HEK293 (cell line): ENCODE results near the gene TNFRSF1A.

Source experiments
- CTCF ChIA-PET: fragments of 350-600 bp; formaldehyde crosslinking; extraction: SDS; loops from one replicate; lab custom pipeline; 2021; ENCODE audit warnings: antibody characterized with exemption; lab: Yijun Ruan, JAX
- POLR2A ChIA-PET: fragments of 300-600 bp; formaldehyde crosslinking; extraction: SDS; loops from one replicate; lab custom pipeline; 2020; ENCODE audit warnings: antibody characterized with exemption, inconsistent platforms; lab: Yijun Ruan, JAX
- H3K27ac ChIP-seq: fragments of 200-500 bp; sonication (Bioruptor generic); 2 replicates; pipeline ENCODE4 v1.5.1; 2014; ENCODE audit warnings: low read depth, low read length, control low read depth, inconsistent platforms; ENCODE audit errors: extremely low read depth
- H3K36me3 ChIP-seq, 2 experiments: fragments of 200-500 bp in 1 of 2; sonication (Bioruptor generic) in 1 of 2; 1 replicate in 1 of 2; 2 replicates in 1 of 2; pipeline ENCODE4 v1.5.1; 2014 to 2017; ENCODE audit warnings: inconsistent platforms in 2 of 2, low read length in 2 of 2; ENCODE audit not compliant: control insufficient read depth in 2 of 2, insufficient read depth in 1 of 2
- H3K4me1 ChIP-seq: fragments of 200-500 bp; sonication (Bioruptor generic); 2 replicates; pipeline ENCODE4 v1.5.1; 2014; ENCODE audit warnings: mild to moderate bottlenecking, low read length, inconsistent platforms; ENCODE audit not compliant: control insufficient read depth, insufficient read depth
- H3K4me3 ChIP-seq: 2 replicates; pipeline ENCODE4 v1.5.1; 2011; ENCODE audit warnings: low read depth, mild to moderate bottlenecking, control low read depth, low read length, moderate library complexity
- H3K9me3 ChIP-seq: fragments of 200-500 bp; sonication (Bioruptor generic); 2 replicates; pipeline ENCODE4 v1.5.1; 2014; ENCODE audit warnings: low read depth, low read length, inconsistent platforms; ENCODE audit not compliant: control insufficient read depth, insufficient read depth
- BCL11A ChIP-seq: fragments of 450-650 bp; formaldehyde crosslinking; IDR thresholded peaks from 2 replicates; pipeline ENCODE4 v1.5.1; 2016; ENCODE audit warnings: low read depth, missing biosample characterization, missing genetic modification characterization
- EGR2 ChIP-seq: fragments of 450-650 bp; formaldehyde crosslinking; IDR thresholded peaks from 2 replicates; pipeline ENCODE4 v1.5.1; 2016; ENCODE audit warnings: low read depth, missing biosample characterization, missing genetic modification characterization
- GLIS2 ChIP-seq: fragments of 450-650 bp; formaldehyde crosslinking; IDR thresholded peaks from 2 replicates; pipeline ENCODE4 v1.5.1; 2016; ENCODE audit warnings: missing biosample characterization, missing genetic modification characterization
- KLF1 ChIP-seq: fragments of 450-650 bp; formaldehyde crosslinking; IDR thresholded peaks from 2 replicates; pipeline ENCODE4 v1.5.1; 2016; ENCODE audit warnings: missing biosample characterization, missing genetic modification characterization
- MZF1 ChIP-seq: fragments of 450-650 bp; formaldehyde crosslinking; IDR thresholded peaks from 2 replicates; pipeline ENCODE4 v1.5.1; 2017; ENCODE audit warnings: missing biosample characterization, missing genetic modification characterization, borderline replicate concordance
- OVOL3 ChIP-seq: fragments of 450-650 bp; formaldehyde crosslinking; IDR thresholded peaks from 2 replicates; pipeline ENCODE4 v1.5.1; 2016; ENCODE audit warnings: missing biosample characterization, missing genetic modification characterization
- ZBTB10 ChIP-seq: fragments of 450-650 bp; formaldehyde crosslinking; IDR thresholded peaks from 2 replicates; pipeline ENCODE4 v1.5.1; 2016; ENCODE audit warnings: missing biosample characterization, missing genetic modification characterization
- ZBTB44 ChIP-seq: fragments of 450-650 bp; IDR thresholded peaks from 2 replicates; pipeline ENCODE4 v1.5.1; 2018; ENCODE audit warnings: missing biosample characterization, mild to moderate bottlenecking, missing genetic modification characterization
- ZNF10 ChIP-seq: fragments of 450-650 bp; formaldehyde crosslinking; IDR thresholded peaks from 2 replicates; pipeline ENCODE4 v1.5.1; 2017; ENCODE audit warnings: missing biosample characterization, missing genetic modification characterization
- ZNF157 ChIP-seq: fragments of 450-650 bp; formaldehyde crosslinking; IDR thresholded peaks from 2 replicates; pipeline ENCODE4 v1.5.1; 2016; ENCODE audit warnings: missing biosample characterization, missing genetic modification characterization
- ZNF202 ChIP-seq: fragments of 450-650 bp; formaldehyde crosslinking; IDR thresholded peaks from 2 replicates; pipeline ENCODE4 v1.5.1; 2016; ENCODE audit warnings: missing biosample characterization, missing genetic modification characterization, borderline replicate concordance
- ZNF239 ChIP-seq: fragments of 450-650 bp; formaldehyde crosslinking; IDR thresholded peaks from 2 replicates; pipeline ENCODE4 v1.5.1; 2016; ENCODE audit warnings: missing biosample characterization, missing genetic modification characterization
- ZNF274 ChIP-seq, 2 experiments: fragments of 200-500 bp in 1 of 2; fragments of 450-650 bp in 1 of 2; sonication (Bioruptor generic) in 1 of 2; formaldehyde crosslinking in 1 of 2; IDR thresholded peaks; 2 replicates each; pipeline versions ENCODE4 v1.5.1 to v1.6.1; 2014 to 2016; ENCODE audit warnings: borderline replicate concordance in 1 of 2, inconsistent platforms in 1 of 2, low read length in 1 of 2, missing biosample characterization in 1 of 2, missing genetic modification characterization in 1 of 2
- ZNF280C ChIP-seq: fragments of 450-650 bp; formaldehyde crosslinking; IDR thresholded peaks from 2 replicates; pipeline ENCODE4 v1.5.1; 2016; ENCODE audit warnings: missing biosample characterization, missing genetic modification characterization
- ZNF394 ChIP-seq: fragments of 450-650 bp; formaldehyde crosslinking; IDR thresholded peaks from 2 replicates; pipeline ENCODE4 v1.5.1; 2016; ENCODE audit warnings: missing biosample characterization, missing genetic modification characterization, mild to moderate bottlenecking, moderate library complexity, borderline replicate concordance
- ZNF426 ChIP-seq: fragments of 450-650 bp; formaldehyde crosslinking; IDR thresholded peaks from 2 replicates; pipeline ENCODE4 v1.5.1; 2017; ENCODE audit warnings: missing biosample characterization, missing genetic modification characterization, mild to moderate bottlenecking, inconsistent platforms, moderate library complexity
- ZNF530 ChIP-seq: fragments of 450-650 bp; formaldehyde crosslinking; IDR thresholded peaks from 2 replicates; pipeline ENCODE4 v1.5.1; 2016; ENCODE audit warnings: low read depth, missing biosample characterization, missing genetic modification characterization
- ZNF580 ChIP-seq: fragments of 450-650 bp; formaldehyde crosslinking; IDR thresholded peaks from 2 replicates; pipeline ENCODE4 v1.5.1; 2016; ENCODE audit warnings: missing biosample characterization, missing genetic modification characterization
- ZNF626 ChIP-seq: fragments of 450-650 bp; sonication (Bioruptor Pico); formaldehyde crosslinking; IDR thresholded peaks from 2 replicates; pipeline ENCODE4 v1.5.1; 2018; ENCODE audit warnings: missing biosample characterization, missing genetic modification characterization, inconsistent platforms
- ZNF701 ChIP-seq: fragments of 450-650 bp; formaldehyde crosslinking; IDR thresholded peaks from 2 replicates; pipeline ENCODE4 v1.5.1; 2016; ENCODE audit warnings: missing biosample characterization, missing genetic modification characterization
- ZNF76 ChIP-seq: fragments of 450-650 bp; formaldehyde crosslinking; IDR thresholded peaks from 2 replicates; pipeline ENCODE4; 2016; ENCODE audit warnings: low read depth, missing biosample characterization, missing genetic modification characterization, borderline replicate concordance
- ZNF785 ChIP-seq: fragments of 450-650 bp; formaldehyde crosslinking; IDR thresholded peaks from 2 replicates; pipeline ENCODE4 v1.5.1; 2016; ENCODE audit warnings: missing biosample characterization, missing genetic modification characterization

The TNFRSF1A gene

DNA sequence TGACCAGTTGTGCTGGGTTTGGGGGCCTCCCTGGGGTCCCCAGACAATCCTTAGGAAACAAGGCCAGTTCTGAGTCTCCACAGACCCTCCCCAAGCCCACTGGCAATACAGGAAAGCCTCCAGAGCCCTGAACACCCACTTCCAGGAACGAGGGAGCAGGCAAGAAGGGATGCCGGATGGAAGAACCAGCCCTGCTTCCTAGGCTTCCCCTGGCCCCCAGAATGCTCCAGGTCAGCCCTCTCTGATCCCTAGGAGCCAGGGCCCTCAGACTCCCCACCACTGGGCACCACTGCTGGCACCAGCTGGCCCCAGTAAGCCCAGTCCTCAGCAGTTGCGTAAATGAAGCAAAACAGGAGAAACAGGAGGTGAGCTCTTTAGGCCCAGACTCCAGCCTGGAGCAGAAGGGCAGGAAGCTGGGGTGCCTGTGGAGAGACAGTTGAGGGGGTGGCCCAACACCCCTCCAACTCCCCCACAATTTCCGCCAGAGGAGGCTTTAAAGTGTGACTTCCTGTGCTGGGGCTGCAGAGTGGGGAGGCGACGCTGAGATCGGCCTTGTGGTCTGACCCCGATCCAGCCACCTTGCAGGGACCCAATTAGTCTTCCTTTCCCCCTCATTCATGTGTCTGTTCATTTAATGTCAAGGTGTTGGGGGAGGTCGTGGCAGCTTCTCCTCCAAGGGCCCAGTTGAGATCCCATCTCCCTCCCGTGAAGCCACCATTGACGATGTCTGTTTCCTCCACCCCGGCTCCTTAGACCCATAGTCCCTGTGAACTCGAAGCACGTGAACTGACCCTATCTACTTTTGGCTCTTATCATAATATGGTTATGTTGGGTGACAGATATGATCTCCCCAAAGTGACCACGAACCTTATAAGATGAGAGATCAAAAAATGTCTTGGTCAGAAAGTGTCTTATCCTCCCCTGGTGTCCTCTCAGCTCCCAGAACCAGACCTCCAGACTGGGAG, 4.7 kb downstream of the TNFRSF1A start:
- peaks cover 28% of the 10 kb centered on the region for H3K4me1 ChIP-seq

GRCh38 chr12:6336079-6336888, 5.6 kb downstream of the TNFRSF1A start:
- peaks cover 15 to 47% of the 10 kb centered on the region in 2 experiments for H3K36me3 ChIP-seq
- H3K9me3 ChIP-seq = no peaks in the 10 kb centered on the region
- H3K4me1 ChIP-seq = peaks cover 27% of the 10 kb centered on the region
- CTCF ChIA-PET = interaction anchor here (0.5 to 3.0 kb wide), 18 partner anchors 9 to 777 kb away, joined by 3 to 28 read pairs (median 4); partner anchors contain the start of gene SCNN1A
- POLR2A ChIA-PET = interaction anchor here (0.6 to 4.6 kb wide), 17 partner anchors 9 to 353 kb away, joined by 3 to 37 read pairs (median 5); partner anchors contain the start of genes GAPDH, MRPL51, VAMP1 and ZNF384
- peak overlapping the region; percentile 28 for H3K4me3 ChIP-seq
- H3K27ac ChIP-seq = peak overlapping the region; percentile 90
- TF ChIP-seq ZNF239 (tag by site-specific recombination) (no peak), ZNF626 (tag by site-specific recombination) (no peak), ZNF394 (tag by site-specific recombination) (peak; percentile 85), ZBTB44 (tag by site-specific recombination) (0 out of 2 replicates have a peak, but pooled peaks have one; percentile 50), ZNF157 (tag by site-specific recombination) (no peak), MZF1 (peak; percentile 90), ZNF426 (tag by site-specific recombination) (no peak), OVOL3 (tag by site-specific recombination) (peak; percentile 60; the same call in 1 of the 2 replicates), ZNF280C (tag by site-specific recombination) (no peak), ZNF202 (tag by site-specific recombination) (no peak), ZNF274 (IDR thresholded peaks at IDR 0.05; ENCODE audit: low read length) (no peak), ZNF274 (tag by site-specific recombination; IDR thresholded peaks at IDR 0.05; ENCODE audit: borderline replicate concordance) (no peak), ZNF785 (tag by site-specific recombination) (no peak), BCL11A (peak; percentile 56; the same call in 1 of the 2 replicates), ZNF76 (peak; percentile 64), ZNF530 (tag by site-specific recombination) (no peak), ZNF580 (peak; percentile 35; the same call in 1 of the 2 replicates), ZBTB10 (tag by site-specific recombination) (peak; percentile 73), ZNF701 (peak; percentile 20; the same call in 1 of the 2 replicates), KLF1 (tag by site-specific recombination) (peak; percentile 93), GLIS2 (tag by site-specific recombination) (peak; percentile 88), EGR2 (tag by site-specific recombination) (peak; percentile 27; the same call in 1 of the 2 replicates)

More for the DNA sequence above, 4.7 kb downstream of the TNFRSF1A start:
- Histone ChIP-seq H3K4me3 (no peak overlapping the region; the same call in 1 of the 2 replicates), H3K36me3 (peaks cover 6 to 38% of the 10 kb centered on the region in 2 experiments), H3K9me3 (no peaks in the 10 kb centered on the region), H3K27ac (peak overlapping the region; percentile 90)
- TF ChIP-seq ZNF10 (tag by site-specific recombination) = peak; percentile 78
- no peak for TF ChIP-seq ZNF239 (tag by site-specific recombination)
- ChIA-PET CTCF (interaction anchor here (0.5 to 3.0 kb wide), 15 partner anchors 10 to 776 kb away, joined by 3 to 23 read pairs (median 4); partner anchors contain the start of gene SCNN1A), POLR2A (interaction anchor here (0.6 to 4.6 kb wide), 16 partner anchors 8 to 352 kb away, joined by 3 to 37 read pairs (median 5); partner anchors contain the start of genes GAPDH, MRPL51, VAMP1 and ZNF384)
